ENCODE data around the gene SMARCC2. TPM values are rescaled to one million over a fixed set of nuclear protein-coding genes. Genes with fewer than 3 reads are reported as not detected.

SMARCC2 gene
- total and polyA plus RNA-seq, 2 of the 13 experiments (the other 11 are each of a cell fraction or from before 2014, with no cell fraction given) = 21.3 to 24.1 TPM

DNA sequence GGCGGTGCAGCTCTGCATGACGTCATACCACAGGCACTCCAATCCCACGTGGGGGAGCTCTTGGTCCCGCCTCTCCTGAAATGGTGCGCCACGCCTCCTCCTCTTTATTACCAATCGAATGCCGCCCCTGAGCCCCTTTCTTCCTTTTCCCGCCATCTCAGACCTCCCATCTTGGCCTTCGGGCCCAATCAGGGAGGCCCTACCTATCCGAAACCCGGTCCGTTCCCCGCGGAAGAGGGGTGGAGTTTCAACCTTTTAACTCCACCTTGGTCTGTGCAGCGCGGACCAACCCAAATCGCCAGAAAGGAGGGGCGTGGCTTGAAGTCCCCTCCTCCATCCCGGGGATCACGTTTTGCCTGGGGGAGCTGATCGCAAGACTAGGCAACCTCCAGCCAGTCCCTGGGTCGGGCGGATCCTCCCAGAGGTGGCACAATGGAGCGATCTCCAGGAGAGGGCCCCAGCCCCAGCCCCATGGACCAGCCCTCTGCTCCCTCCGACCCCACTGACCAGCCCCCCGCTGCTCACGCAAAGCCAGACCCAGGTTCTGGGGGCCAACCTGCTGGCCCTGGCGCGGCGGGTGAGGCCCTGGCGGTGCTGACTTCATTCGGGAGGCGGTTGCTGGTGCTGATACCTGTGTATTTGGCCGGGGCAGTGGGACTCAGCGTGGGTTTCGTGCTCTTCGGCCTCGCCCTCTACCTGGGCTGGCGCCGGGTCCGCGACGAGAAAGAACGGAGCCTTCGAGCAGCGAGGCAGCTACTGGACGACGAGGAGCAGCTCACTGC is 61.2 kb downstream of the SMARCC2 start, which contains the start of gene ESYT1 (continued):
- TF ChIP-seq NFYC (CRISPR knock-in tag; IDR thresholded peaks at IDR 0.05) (peak; percentile 83), MZF1 (CRISPR knock-in tag; IDR thresholded peaks at IDR 0.05; ENCODE audit: borderline replicate concordance) (no peak), ZSCAN31 (CRISPR knock-in tag; IDR thresholded peaks at IDR 0.05; ENCODE audit: low read depth) (no peak), CAMTA2 (CRISPR knock-in tag; IDR thresholded peaks at IDR 0.05; ENCODE audit: borderline replicate concordance) (no peak; the same call in 1 of the 2 replicates), ZBTB7B (CRISPR knock-in tag; IDR thresholded peaks at IDR 0.05) (no peak), SETDB1 (CRISPR knock-in tag; IDR thresholded peaks at IDR 0.05; ENCODE audit: borderline replicate concordance) (no peak), HMG20A (CRISPR knock-in tag; IDR thresholded peaks at IDR 0.05; ENCODE audit: borderline replicate concordance) (0 out of 2 replicates have a peak, but pooled peaks have one; percentile 1), HOXA3 (CRISPR knock-in tag; IDR thresholded peaks at IDR 0.05) (peak; percentile 64; the same call in 1 of the 2 replicates), ZSCAN22 (CRISPR knock-in tag; IDR thresholded peaks at IDR 0.05) (peak; percentile 24; the same call in 1 of the 2 replicates), CC2D1A (CRISPR knock-in tag; IDR thresholded peaks at IDR 0.05) (no peak), ZNF510 (CRISPR knock-in tag; IDR thresholded peaks at IDR 0.05; ENCODE audit: low read depth) (no peak), TBX2 (CRISPR knock-in tag; IDR thresholded peaks at IDR 0.05; ENCODE audit: borderline replicate concordance) (peak; percentile 41; the same call in 1 of the 2 replicates), ZNF83 (CRISPR knock-in tag; IDR thresholded peaks at IDR 0.05; ENCODE audit: borderline replicate concordance) (no peak), ZNF124 (CRISPR knock-in tag; IDR thresholded peaks at IDR 0.05) (peak; percentile 25; the same call in 1 of the 2 replicates)
- TF ChIP-seq, protein P1, sequence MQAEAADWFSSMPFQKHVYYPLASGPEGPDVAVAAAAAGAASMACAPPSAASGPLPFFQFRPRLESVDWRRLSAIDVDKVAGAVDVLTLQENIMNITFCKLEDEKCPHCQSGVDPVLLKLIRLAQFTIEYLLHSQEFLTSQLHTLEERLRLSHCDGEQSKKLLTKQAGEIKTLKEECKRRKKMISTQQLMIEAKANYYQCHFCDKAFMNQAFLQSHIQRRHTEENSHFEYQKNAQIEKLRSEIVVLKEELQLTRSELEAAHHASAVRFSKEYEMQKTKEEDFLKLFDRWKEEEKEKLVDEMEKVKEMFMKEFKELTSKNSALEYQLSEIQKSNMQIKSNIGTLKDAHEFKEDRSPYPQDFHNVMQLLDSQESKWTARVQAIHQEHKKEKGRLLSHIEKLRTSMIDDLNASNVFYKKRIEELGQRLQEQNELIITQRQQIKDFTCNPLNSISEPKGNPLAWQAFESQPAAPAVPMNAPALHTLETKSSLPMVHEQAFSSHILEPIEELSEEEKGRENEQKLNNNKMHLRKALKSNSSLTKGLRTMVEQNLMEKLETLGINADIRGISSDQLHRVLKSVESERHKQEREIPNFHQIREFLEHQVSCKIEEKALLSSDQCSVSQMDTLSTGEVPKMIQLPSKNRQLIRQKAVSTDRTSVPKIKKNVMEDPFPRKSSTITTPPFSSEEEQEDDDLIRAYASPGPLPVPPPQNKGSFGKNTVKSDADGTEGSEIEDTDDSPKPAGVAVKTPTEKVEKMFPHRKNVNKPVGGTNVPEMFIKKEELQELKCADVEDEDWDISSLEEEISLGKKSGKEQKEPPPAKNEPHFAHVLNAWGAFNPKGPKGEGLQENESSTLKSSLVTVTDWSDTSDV (CRISPR knock-in tag; IDR thresholded peaks at IDR 0.05) = 0 out of 2 replicates have a peak, but pooled peaks have one; percentile 55
- TF ChIP-seq, protein P2, sequence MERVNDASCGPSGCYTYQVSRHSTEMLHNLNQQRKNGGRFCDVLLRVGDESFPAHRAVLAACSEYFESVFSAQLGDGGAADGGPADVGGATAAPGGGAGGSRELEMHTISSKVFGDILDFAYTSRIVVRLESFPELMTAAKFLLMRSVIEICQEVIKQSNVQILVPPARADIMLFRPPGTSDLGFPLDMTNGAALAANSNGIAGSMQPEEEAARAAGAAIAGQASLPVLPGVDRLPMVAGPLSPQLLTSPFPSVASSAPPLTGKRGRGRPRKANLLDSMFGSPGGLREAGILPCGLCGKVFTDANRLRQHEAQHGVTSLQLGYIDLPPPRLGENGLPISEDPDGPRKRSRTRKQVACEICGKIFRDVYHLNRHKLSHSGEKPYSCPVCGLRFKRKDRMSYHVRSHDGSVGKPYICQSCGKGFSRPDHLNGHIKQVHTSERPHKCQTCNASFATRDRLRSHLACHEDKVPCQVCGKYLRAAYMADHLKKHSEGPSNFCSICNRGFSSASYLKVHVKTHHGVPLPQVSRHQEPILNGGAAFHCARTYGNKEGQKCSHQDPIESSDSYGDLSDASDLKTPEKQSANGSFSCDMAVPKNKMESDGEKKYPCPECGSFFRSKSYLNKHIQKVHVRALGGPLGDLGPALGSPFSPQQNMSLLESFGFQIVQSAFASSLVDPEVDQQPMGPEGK (CRISPR knock-in tag; IDR thresholded peaks at IDR 0.05) = peak; percentile 84
